Measurements from ENCODE around the gene SLC39A2.

SLC39A2 gene

DNA sequence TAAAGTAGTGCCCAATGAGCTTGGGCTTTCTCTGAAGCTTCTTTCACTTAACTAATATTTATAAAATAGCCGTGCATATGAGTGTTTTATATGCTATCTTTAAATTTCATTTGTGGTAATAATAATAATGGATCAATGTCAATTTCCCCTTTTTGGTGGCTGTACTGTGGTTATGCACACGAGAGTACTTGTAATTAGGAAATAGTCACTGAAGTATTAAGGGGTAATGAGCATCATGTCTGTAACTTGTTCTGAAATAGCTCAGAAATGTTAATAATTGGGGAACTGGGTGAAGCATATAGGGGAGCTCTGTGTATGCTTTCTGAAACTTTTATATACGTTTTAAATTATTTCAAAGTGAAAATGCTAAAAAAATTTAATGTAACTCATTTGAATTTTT, 51.5 kb downstream of the SLC39A2 start:
- no peak for DNase-seq

All from DMS53 (cell line).